Measurements from ENCODE around the gene ITGB1BP1.

DNA sequence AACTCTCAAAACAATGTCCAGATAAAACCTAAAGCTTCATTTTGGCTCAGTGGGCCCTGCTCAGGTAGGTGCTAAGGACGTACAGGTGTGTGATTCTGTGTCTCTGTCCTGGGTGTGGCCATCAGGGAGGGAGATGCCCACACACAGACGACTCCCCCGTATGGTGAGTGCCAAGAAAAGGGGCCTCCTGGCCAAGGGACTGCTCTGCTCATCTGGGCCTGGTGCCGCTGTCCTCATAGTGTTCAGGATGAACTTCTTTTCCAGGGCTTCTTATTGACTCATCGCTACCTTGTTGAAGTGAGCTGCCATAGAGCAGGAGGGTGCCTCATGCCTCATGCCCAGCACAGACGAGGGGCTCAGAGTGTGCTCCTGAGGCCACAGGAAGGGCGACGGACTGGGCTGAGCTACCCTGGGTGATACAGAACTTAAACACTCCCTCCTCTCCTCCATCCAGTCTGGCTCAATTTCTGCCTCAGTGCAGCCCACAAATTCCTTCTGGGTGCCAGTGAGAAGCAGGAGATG lies 57.8 kb downstream of the ITGB1BP1 start:
- TF ChIP-seq NR2C2 (CRISPR knock-in tag; IDR thresholded peaks at IDR 0.05): no peak
- TF ChIP-seq, protein P1, sequence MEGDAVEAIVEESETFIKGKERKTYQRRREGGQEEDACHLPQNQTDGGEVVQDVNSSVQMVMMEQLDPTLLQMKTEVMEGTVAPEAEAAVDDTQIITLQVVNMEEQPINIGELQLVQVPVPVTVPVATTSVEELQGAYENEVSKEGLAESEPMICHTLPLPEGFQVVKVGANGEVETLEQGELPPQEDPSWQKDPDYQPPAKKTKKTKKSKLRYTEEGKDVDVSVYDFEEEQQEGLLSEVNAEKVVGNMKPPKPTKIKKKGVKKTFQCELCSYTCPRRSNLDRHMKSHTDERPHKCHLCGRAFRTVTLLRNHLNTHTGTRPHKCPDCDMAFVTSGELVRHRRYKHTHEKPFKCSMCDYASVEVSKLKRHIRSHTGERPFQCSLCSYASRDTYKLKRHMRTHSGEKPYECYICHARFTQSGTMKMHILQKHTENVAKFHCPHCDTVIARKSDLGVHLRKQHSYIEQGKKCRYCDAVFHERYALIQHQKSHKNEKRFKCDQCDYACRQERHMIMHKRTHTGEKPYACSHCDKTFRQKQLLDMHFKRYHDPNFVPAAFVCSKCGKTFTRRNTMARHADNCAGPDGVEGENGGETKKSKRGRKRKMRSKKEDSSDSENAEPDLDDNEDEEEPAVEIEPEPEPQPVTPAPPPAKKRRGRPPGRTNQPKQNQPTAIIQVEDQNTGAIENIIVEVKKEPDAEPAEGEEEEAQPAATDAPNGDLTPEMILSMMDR (IDR thresholded peaks at IDR 0.05): no peak
- no peak for TF ChIP-seq ZNF232 (CRISPR knock-in tag; IDR thresholded peaks at IDR 0.05)
- TF ChIP-seq, protein P2, sequence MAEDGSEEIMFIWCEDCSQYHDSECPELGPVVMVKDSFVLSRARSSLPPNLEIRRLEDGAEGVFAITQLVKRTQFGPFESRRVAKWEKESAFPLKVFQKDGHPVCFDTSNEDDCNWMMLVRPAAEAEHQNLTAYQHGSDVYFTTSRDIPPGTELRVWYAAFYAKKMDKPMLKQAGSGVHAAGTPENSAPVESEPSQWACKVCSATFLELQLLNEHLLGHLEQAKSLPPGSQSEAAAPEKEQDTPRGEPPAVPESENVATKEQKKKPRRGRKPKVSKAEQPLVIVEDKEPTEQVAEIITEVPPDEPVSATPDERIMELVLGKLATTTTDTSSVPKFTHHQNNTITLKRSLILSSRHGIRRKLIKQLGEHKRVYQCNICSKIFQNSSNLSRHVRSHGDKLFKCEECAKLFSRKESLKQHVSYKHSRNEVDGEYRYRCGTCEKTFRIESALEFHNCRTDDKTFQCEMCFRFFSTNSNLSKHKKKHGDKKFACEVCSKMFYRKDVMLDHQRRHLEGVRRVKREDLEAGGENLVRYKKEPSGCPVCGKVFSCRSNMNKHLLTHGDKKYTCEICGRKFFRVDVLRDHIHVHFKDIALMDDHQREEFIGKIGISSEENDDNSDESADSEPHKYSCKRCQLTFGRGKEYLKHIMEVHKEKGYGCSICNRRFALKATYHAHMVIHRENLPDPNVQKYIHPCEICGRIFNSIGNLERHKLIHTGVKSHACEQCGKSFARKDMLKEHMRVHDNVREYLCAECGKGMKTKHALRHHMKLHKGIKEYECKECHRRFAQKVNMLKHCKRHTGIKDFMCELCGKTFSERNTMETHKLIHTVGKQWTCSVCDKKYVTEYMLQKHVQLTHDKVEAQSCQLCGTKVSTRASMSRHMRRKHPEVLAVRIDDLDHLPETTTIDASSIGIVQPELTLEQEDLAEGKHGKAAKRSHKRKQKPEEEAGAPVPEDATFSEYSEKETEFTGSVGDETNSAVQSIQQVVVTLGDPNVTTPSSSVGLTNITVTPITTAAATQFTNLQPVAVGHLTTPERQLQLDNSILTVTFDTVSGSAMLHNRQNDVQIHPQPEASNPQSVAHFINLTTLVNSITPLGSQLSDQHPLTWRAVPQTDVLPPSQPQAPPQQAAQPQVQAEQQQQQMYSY (CRISPR knock-in tag; IDR thresholded peaks at IDR 0.05): no peak
- TF ChIP-seq, protein P3, sequence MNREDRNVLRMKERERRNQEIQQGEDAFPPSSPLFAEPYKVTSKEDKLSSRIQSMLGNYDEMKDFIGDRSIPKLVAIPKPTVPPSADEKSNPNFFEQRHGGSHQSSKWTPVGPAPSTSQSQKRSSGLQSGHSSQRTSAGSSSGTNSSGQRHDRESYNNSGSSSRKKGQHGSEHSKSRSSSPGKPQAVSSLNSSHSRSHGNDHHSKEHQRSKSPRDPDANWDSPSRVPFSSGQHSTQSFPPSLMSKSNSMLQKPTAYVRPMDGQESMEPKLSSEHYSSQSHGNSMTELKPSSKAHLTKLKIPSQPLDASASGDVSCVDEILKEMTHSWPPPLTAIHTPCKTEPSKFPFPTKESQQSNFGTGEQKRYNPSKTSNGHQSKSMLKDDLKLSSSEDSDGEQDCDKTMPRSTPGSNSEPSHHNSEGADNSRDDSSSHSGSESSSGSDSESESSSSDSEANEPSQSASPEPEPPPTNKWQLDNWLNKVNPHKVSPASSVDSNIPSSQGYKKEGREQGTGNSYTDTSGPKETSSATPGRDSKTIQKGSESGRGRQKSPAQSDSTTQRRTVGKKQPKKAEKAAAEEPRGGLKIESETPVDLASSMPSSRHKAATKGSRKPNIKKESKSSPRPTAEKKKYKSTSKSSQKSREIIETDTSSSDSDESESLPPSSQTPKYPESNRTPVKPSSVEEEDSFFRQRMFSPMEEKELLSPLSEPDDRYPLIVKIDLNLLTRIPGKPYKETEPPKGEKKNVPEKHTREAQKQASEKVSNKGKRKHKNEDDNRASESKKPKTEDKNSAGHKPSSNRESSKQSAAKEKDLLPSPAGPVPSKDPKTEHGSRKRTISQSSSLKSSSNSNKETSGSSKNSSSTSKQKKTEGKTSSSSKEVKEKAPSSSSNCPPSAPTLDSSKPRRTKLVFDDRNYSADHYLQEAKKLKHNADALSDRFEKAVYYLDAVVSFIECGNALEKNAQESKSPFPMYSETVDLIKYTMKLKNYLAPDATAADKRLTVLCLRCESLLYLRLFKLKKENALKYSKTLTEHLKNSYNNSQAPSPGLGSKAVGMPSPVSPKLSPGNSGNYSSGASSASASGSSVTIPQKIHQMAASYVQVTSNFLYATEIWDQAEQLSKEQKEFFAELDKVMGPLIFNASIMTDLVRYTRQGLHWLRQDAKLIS (CRISPR knock-in tag; IDR thresholded peaks at IDR 0.05; ENCODE audit: borderline replicate concordance): no peak
- no peak for TF ChIP-seq CREB1 (CRISPR knock-in tag; IDR thresholded peaks at IDR 0.05)
- TF ChIP-seq FOXP1 (CRISPR knock-in tag; IDR thresholded peaks at IDR 0.05; ENCODE audit: borderline replicate concordance): no peak
- TF ChIP-seq, protein P4, sequence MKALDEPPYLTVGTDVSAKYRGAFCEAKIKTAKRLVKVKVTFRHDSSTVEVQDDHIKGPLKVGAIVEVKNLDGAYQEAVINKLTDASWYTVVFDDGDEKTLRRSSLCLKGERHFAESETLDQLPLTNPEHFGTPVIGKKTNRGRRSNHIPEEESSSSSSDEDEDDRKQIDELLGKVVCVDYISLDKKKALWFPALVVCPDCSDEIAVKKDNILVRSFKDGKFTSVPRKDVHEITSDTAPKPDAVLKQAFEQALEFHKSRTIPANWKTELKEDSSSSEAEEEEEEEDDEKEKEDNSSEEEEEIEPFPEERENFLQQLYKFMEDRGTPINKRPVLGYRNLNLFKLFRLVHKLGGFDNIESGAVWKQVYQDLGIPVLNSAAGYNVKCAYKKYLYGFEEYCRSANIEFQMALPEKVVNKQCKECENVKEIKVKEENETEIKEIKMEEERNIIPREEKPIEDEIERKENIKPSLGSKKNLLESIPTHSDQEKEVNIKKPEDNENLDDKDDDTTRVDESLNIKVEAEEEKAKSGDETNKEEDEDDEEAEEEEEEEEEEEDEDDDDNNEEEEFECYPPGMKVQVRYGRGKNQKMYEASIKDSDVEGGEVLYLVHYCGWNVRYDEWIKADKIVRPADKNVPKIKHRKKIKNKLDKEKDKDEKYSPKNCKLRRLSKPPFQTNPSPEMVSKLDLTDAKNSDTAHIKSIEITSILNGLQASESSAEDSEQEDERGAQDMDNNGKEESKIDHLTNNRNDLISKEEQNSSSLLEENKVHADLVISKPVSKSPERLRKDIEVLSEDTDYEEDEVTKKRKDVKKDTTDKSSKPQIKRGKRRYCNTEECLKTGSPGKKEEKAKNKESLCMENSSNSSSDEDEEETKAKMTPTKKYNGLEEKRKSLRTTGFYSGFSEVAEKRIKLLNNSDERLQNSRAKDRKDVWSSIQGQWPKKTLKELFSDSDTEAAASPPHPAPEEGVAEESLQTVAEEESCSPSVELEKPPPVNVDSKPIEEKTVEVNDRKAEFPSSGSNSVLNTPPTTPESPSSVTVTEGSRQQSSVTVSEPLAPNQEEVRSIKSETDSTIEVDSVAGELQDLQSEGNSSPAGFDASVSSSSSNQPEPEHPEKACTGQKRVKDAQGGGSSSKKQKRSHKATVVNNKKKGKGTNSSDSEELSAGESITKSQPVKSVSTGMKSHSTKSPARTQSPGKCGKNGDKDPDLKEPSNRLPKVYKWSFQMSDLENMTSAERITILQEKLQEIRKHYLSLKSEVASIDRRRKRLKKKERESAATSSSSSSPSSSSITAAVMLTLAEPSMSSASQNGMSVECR (CRISPR knock-in tag; IDR thresholded peaks at IDR 0.05; ENCODE audit: borderline replicate concordance): no peak
- no peak for TF ChIP-seq SMAD4 (CRISPR knock-in tag; IDR thresholded peaks at IDR 0.05)
- no peak for TF ChIP-seq NFE2L1 (CRISPR knock-in tag; IDR thresholded peaks at IDR 0.05)
- no peak for TF ChIP-seq NFYB (CRISPR knock-in tag; conservative IDR thresholded peaks at IDR 0.05; ENCODE audit: low read depth)
- no peak for TF ChIP-seq JUN (CRISPR knock-in tag; IDR thresholded peaks at IDR 0.05)
- TF ChIP-seq NFATC4 (CRISPR knock-in tag; IDR thresholded peaks at IDR 0.05): no peak
- TF ChIP-seq, protein P5, sequence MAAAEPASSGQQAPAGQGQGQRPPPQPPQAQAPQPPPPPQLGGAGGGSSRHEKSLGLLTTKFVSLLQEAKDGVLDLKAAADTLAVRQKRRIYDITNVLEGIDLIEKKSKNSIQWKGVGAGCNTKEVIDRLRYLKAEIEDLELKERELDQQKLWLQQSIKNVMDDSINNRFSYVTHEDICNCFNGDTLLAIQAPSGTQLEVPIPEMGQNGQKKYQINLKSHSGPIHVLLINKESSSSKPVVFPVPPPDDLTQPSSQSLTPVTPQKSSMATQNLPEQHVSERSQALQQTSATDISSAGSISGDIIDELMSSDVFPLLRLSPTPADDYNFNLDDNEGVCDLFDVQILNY (CRISPR knock-in tag; IDR thresholded peaks at IDR 0.05): no peak
